Inflammatory macrophage (primary cell): ENCODE data around the gene COX7B2.

Experiments
- DNase-seq, 2 donors: peaks; one replicate each; pipeline ENCODE4 v3.0.0-alpha.2; 2020 to 2022

Gene COX7B2

GRCh38 chr4:46698891-46699290, 210.2 kb downstream of the COX7B2 start:
- no peak for DNase-seq
